Breast epithelium (tissue), 4 donors: ENCODE data around the gene NELL2. TPM values are rescaled to one million over a fixed set of nuclear protein-coding genes. Genes with fewer than 3 reads are reported as not detected.

Experiments
- DNase-seq, 2 donors: peaks; one replicate each; pipeline ENCODE4 v3.0.0-alpha.2; 2019; ENCODE audit warnings: low spot score in 2 of 2
- H3K27ac ChIP-seq, 2 donors: fragments of 200-600 bp; sonication (generic) in 1 of 2; one replicate each; pipeline ENCODE4 v1.5.1; 2016 to 2019; ENCODE audit warnings: mild to moderate bottlenecking in 1 of 2
- H3K27me3 ChIP-seq, 2 donors: fragments of 200-600 bp; sonication (generic) in 1 of 2; one replicate each; pipeline versions ENCODE4 v1.5.1 to v1.6.0; 2017 to 2019; ENCODE audit warnings: control low read depth in 1 of 2, mild to moderate bottlenecking in 1 of 2
- H3K36me3 ChIP-seq: fragments of 200-600 bp; one replicate; pipeline ENCODE4 v1.5.1; 2019
- H3K4me1 ChIP-seq, 2 donors: fragments of 200-600 bp; sonication (generic); one replicate each; pipeline ENCODE4 v1.5.1; 2016 to 2019; ENCODE audit warnings: control low read depth in 1 of 2
- H3K4me3 ChIP-seq, 3 donors: fragments of 200-600 bp; sonication (generic); 1 replicate in 2 of 3; 2 replicates in 1 of 3; pipeline ENCODE4 v1.5.1; 2016 to 2019; ENCODE audit warnings: mild to moderate bottlenecking in 3 of 3, moderate library complexity in 2 of 3
- H3K9me3 ChIP-seq, 2 donors: fragments of 200-600 bp; sonication (generic) in 1 of 2; one replicate each; pipeline ENCODE4 v1.5.1; 2016 to 2019; ENCODE audit warnings: control low read depth in 1 of 2
- CTCF ChIP-seq, 3 donors: fragments of 450-650 bp; IDR thresholded peaks; one replicate each; pipeline ENCODE4 v1.5.1; 2016 to 2017; ENCODE audit warnings: antibody characterized with exemption in 3 of 3, mild to moderate bottlenecking in 3 of 3, moderate library complexity in 3 of 3
- POLR2A ChIP-seq: fragments of 450-650 bp; IDR thresholded peaks from one replicate; pipeline ENCODE4 v1.6.1; 2016; ENCODE audit warnings: antibody characterized with exemption, mild to moderate bottlenecking, moderate library complexity
- POLR2AphosphoS5 ChIP-seq, 3 donors: sonication (generic); formaldehyde crosslinking; IDR thresholded peaks; one replicate each; pipeline ENCODE4 v1.6.1; 2017; ENCODE audit warnings: antibody characterized with exemption in 3 of 3
- intact Hi-C: fragments of 100-400 bp; cut with DNase I; formaldehyde crosslinking; loops from one replicate; pipeline ENCODE4 v1.15.1; 2023; ENCODE audit warnings: low total_unique reads
- total RNA-seq, 3 donors: library from RNA; depleted of rRNA; stranded (reverse); fragments of >200 nt; gene quantifications; one replicate each; pipeline ENCODE4 v1.1.0, GENCODE V29; 2016

NELL2 gene
- total RNA-seq, 3 donors from 2014 or later, result 4.9 to 10.1 (median 9.9) TPM

- H3K9me3 ChIP-seq, result no peaks in the 10 kb centered on the region
- intact Hi-C loops, result no loop called here
- H3K27me3 ChIP-seq, result no peaks in the 10 kb centered on the region
- no peaks in the 10 kb centered on the region for H3K36me3 ChIP-seq
- H3K4me3 ChIP-seq, result no peak overlapping the region
- no peak for DNase-seq
- no peak overlapping the region for H3K27ac ChIP-seq
- TF ChIP-seq POLR2A (no peak), CTCF (IDR thresholded peaks at IDR 0.05) (no peak), POLR2AphosphoS5 (IDR thresholded peaks at IDR 0.05) (no peak)
- no peaks in the 10 kb centered on the region for H3K4me1 ChIP-seq
Measured at GRCh38 chr12:44709166-44709565, 166.9 kb downstream of the NELL2 start.

GRCh38 chr12:44708218-44708617, 167.9 kb downstream of the NELL2 start:
- no peak overlapping the region for H3K27ac ChIP-seq
- intact Hi-C loops, result no loop called here
- H3K27me3 ChIP-seq, result no peaks in the 10 kb centered on the region
- H3K4me3 ChIP-seq, result no peak overlapping the region
- no peaks in the 10 kb centered on the region for H3K36me3 ChIP-seq
- TF ChIP-seq POLR2AphosphoS5 (IDR thresholded peaks at IDR 0.05), result no peak
- no peak for TF ChIP-seq POLR2A
- no peak for TF ChIP-seq CTCF (IDR thresholded peaks at IDR 0.05)
- H3K4me1 ChIP-seq, result no peaks in the 10 kb centered on the region
- no peak for DNase-seq
- no peaks in the 10 kb centered on the region for H3K9me3 ChIP-seq

- Histone ChIP-seq H3K4me3 (no peak overlapping the region), H3K27me3 (no peaks in the 10 kb centered on the region), H3K9me3 (no peaks in the 10 kb centered on the region), H3K27ac (no peak overlapping the region), H3K36me3 (no peaks in the 10 kb centered on the region), H3K4me1 (no peaks in the 10 kb centered on the region)
- TF ChIP-seq CTCF (IDR thresholded peaks at IDR 0.05), result no peak
- TF ChIP-seq POLR2A, result no peak
- no peak for TF ChIP-seq POLR2AphosphoS5 (IDR thresholded peaks at IDR 0.05)
- intact Hi-C loops, result no loop called here
- no peak for DNase-seq
Measured at GRCh38 chr12:44703182-44703910, 172.8 kb downstream of the NELL2 start.

GRCh38 chr12:44697511-44697910, 178.6 kb downstream of the NELL2 start:
- H3K4me3 ChIP-seq, result no peak overlapping the region
- no peaks in the 10 kb centered on the region for H3K9me3 ChIP-seq
- H3K27ac ChIP-seq, result no peak overlapping the region
- TF ChIP-seq POLR2AphosphoS5 (IDR thresholded peaks at IDR 0.05), result no peak
- no peak for TF ChIP-seq POLR2A
- TF ChIP-seq CTCF (IDR thresholded peaks at IDR 0.05), result no peak
- DNase-seq, result no peak
- H3K27me3 ChIP-seq, result no peaks in the 10 kb centered on the region
- H3K36me3 ChIP-seq, result no peaks in the 10 kb centered on the region
- intact Hi-C loops, result no loop called here
- H3K4me1 ChIP-seq, result no peaks in the 10 kb centered on the region

- intact Hi-C loops, result no loop called here
- H3K27ac ChIP-seq, result no peak overlapping the region
- no peaks in the 10 kb centered on the region for H3K4me1 ChIP-seq
- no peaks in the 10 kb centered on the region for H3K9me3 ChIP-seq
- DNase-seq, result no peak
- H3K4me3 ChIP-seq, result no peak overlapping the region
- TF ChIP-seq CTCF (IDR thresholded peaks at IDR 0.05) (no peak), POLR2A (no peak), POLR2AphosphoS5 (IDR thresholded peaks at IDR 0.05) (no peak)
- H3K36me3 ChIP-seq, result no peaks in the 10 kb centered on the region
- no peaks in the 10 kb centered on the region for H3K27me3 ChIP-seq
Measured at GRCh38 chr12:44696542-44696941, 179.6 kb downstream of the NELL2 start.
